Thoracic aorta (tissue), 2 donors: ENCODE data around the gene SERPINA9. TPM values are rescaled to one million over a fixed set of nuclear protein-coding genes. Genes with fewer than 3 reads are reported as not detected.

Experiments
- ATAC-seq: fragments of 150-250 bp; one replicate; pipeline ENCODE4 v1.8.0; 2017; ENCODE audit warnings: low read depth; ENCODE audit not compliant: insufficient number of reproducible peaks, low FRiP score
- DNase-seq: peaks from one replicate; pipeline ENCODE4 v3.0.0-alpha.2; 2020; ENCODE audit warnings: low spot score
- H3K27ac ChIP-seq, 2 donors: fragments of 200-600 bp; sonication (generic); 1 replicate in 1 of 2; 2 replicates in 1 of 2; pipeline ENCODE4 v1.5.1; 2016; ENCODE audit warnings: mild to moderate bottlenecking in 2 of 2, moderate library complexity in 2 of 2
- H3K27me3 ChIP-seq: fragments of 200-600 bp; sonication (generic); replicated peaks from 2 replicates; pipeline ENCODE4 v1.6.0; 2016; ENCODE audit warnings: mild to moderate bottlenecking; ENCODE audit not compliant: insufficient read depth
- H3K36me3 ChIP-seq: fragments of 200-600 bp; sonication (generic); one replicate; pipeline ENCODE4 v1.5.1; 2016
- H3K4me1 ChIP-seq, 2 donors: fragments of 200-600 bp; sonication (generic); 1 replicate in 1 of 2; 2 replicates in 1 of 2; pipeline versions ENCODE4 v1.5.1 to v1.6.0; 2016; ENCODE audit warnings: low read depth in 2 of 2, mild to moderate bottlenecking in 1 of 2; ENCODE audit not compliant: control insufficient read depth in 1 of 2
- H3K4me3 ChIP-seq: fragments of 200-600 bp; sonication (generic); 2 replicates; pipeline ENCODE4 v1.5.1; 2016; ENCODE audit warnings: mild to moderate bottlenecking
- H3K9me3 ChIP-seq: fragments of 200-600 bp; sonication (generic); 2 replicates; pipeline ENCODE4 v1.5.1; 2016
- total RNA-seq, 2 donors: library from RNA; depleted of rRNA; stranded (reverse); fragments of >200 nt; gene quantifications; one replicate each; pipeline versions ENCODE4 v1.1.0 to v1.2.3, GENCODE V29; 2016
- TF ChIP-seq, protein P1 (sequence below): fragments of 200-600 bp; sonication (generic); IDR thresholded peaks from one replicate; pipeline ENCODE4 v1.5.1; 2019; ENCODE audit warnings: antibody characterized with exemption

SERPINA9 gene
- total RNA-seq, 2 donors from 2014 or later, result 2.3 TPM; not detected in 1

DNA sequence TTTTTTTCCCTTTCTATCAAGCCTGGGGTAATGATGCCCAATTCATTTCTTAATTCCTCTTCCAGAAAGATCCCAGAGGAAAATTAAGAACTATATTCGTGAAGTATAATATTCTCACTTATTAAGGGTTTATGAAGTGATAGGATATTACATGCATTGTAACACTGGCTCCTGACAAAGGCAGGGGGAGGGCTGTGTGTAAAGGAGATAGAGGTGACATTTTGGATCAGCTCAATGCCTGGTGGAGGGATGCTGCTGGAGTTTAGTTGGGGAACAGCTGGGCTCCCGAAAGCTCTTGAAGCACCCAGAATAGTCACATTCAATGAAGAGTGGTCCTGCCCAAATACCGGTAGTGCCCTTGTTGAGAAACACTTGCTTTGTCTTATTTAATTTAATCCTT lies 24.2 kb downstream of the SERPINA9 start:
- Histone ChIP-seq H3K36me3 (no peaks in the 10 kb centered on the region), H3K4me3 (no peak overlapping the region), H3K4me1 (no peaks in the 10 kb centered on the region), H3K27ac (no peak overlapping the region), H3K9me3 (peaks cover 3% of the 10 kb centered on the region), H3K27me3 (no peaks in the 10 kb centered on the region)
- DNase-seq (no peak), ATAC-seq (no peak)
- TF ChIP-seq, protein P1, sequence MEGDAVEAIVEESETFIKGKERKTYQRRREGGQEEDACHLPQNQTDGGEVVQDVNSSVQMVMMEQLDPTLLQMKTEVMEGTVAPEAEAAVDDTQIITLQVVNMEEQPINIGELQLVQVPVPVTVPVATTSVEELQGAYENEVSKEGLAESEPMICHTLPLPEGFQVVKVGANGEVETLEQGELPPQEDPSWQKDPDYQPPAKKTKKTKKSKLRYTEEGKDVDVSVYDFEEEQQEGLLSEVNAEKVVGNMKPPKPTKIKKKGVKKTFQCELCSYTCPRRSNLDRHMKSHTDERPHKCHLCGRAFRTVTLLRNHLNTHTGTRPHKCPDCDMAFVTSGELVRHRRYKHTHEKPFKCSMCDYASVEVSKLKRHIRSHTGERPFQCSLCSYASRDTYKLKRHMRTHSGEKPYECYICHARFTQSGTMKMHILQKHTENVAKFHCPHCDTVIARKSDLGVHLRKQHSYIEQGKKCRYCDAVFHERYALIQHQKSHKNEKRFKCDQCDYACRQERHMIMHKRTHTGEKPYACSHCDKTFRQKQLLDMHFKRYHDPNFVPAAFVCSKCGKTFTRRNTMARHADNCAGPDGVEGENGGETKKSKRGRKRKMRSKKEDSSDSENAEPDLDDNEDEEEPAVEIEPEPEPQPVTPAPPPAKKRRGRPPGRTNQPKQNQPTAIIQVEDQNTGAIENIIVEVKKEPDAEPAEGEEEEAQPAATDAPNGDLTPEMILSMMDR, result no peak

DNA sequence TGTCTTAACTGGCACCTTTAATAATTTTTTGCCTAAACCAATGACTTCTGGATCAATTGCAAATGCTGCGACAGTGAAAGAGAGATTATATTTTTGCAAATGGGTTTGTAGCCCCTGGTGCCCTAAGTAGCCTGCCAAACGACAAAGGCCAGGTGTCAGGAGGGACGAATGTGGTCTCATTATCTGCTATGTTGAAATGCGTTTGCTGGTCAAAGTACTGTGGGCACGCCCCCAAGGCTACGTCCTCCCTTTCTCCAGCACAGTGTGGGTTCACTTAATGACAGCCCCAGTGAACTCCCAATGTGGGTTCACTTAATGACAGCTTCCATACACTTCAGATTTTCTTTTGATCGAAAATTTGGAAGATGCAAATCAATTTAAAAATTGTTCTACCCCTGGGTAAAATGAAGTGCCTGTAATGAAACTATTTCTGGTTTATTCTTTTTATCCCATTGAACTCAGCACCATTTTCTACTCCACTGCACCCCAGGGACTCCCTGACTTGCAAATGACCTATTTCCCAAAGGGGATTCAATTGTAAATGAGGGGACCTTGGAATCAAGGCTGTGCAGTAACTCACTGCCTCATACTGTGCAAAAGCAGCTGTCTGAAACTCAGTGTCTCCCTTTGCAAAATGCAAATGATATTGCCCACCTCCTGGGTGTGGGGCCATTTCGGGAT lies 24.8 kb downstream of the SERPINA9 start:
- Histone ChIP-seq H3K27ac (no peak overlapping the region), H3K4me3 (no peak overlapping the region), H3K9me3 (no peaks in the 10 kb centered on the region), H3K27me3 (no peaks in the 10 kb centered on the region), H3K4me1 (no peaks in the 10 kb centered on the region), H3K36me3 (no peaks in the 10 kb centered on the region)
- TF ChIP-seq, protein P1, result no peak
- DNase-seq (no peak), ATAC-seq (no peak)

DNA sequence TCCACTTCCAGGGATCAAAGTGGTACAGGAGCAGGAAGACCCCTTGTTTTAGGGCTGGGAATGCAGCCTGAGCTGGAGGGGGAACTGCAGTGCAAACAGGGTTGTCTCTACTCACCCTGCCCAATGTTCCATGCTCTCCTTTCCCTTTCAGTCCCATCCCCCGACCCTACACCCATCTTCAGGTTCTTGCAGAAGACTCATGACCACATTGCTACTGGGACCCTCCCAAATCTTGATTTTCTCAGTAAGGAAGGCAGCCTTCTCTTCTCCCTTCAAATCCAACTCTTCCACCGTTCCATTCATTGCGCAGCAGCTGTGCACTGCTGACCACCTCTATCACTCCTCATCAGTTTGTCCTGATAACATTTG lies 25.3 kb downstream of the SERPINA9 start:
- H3K9me3 ChIP-seq, result no peaks in the 10 kb centered on the region
- ATAC-seq, result no peak
- no peaks in the 10 kb centered on the region for H3K4me1 ChIP-seq
- H3K27me3 ChIP-seq, result no peaks in the 10 kb centered on the region
- no peak overlapping the region for H3K27ac ChIP-seq
- no peak for DNase-seq
- TF ChIP-seq, protein P1, result no peak
- no peaks in the 10 kb centered on the region for H3K36me3 ChIP-seq
- no peak overlapping the region for H3K4me3 ChIP-seq

DNA sequence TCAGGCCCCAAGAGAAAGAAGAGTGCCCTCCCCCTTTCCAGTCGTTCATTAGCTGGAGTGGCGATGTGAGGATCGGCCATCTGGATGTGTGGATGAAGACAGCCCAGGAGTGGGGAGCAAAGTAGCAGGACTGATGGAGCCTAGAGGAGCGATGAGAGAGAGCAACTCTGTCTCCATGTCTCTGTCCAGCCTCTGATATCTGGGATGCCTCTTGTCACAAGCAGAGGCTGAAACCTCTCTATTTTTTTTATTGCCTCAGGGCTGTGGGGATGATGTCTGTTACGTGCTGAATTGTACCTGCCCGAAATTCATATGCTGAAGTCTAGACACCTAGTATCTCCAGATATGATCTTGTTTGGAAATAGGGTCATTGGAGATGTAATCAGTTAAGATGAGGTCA lies 26.1 kb downstream of the SERPINA9 start:
- Histone ChIP-seq H3K4me3 (no peak overlapping the region), H3K4me1 (no peaks in the 10 kb centered on the region), H3K36me3 (no peaks in the 10 kb centered on the region), H3K27me3 (no peaks in the 10 kb centered on the region), H3K27ac (no peak overlapping the region), H3K9me3 (no peaks in the 10 kb centered on the region)
- DNase-seq, result no peak
- TF ChIP-seq, protein P1, result no peak
- ATAC-seq, result no peak

DNA sequence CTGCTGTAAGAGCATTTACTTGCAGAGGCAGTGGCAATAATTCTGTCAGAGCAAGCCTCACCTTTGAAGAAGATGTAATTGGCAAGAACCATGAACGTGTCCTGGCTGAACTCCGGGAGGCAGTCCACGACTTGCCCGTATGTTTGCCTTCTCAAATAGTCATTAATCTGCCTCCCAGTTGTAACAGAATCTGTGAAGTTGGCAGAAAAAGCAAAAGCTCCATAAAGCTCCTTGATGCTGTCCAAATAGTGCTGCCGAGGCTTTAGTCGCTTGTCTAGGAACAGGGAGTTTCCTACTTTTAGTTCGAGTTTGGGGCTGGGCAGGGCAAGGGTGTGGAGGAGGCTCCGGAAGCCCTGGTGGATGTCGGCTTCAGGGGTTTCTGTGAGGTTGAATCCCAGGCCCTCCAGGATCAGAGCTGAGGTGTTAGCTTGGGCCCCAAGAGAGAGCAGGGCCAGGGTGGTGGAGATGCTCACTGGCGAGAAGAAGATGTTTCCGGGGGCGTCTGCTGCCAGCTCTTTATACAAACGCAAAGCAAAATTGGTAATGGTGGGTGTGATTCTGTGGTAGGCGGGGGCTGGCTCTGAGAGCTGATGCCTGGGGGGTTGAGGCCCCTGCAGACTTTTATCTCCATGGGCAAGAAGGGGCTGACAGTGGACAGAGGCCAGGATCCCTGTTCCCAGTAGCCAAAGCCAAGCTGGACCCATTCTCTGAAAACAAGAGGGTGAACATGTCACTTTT lies 27.8 kb downstream of the SERPINA9 start:
- no peak overlapping the region for H3K27ac ChIP-seq
- no peaks in the 10 kb centered on the region for H3K36me3 ChIP-seq
- ATAC-seq (no peak), DNase-seq (no peak)
- H3K27me3 ChIP-seq, result no peaks in the 10 kb centered on the region
- TF ChIP-seq, protein P1, result no peak
- no peak overlapping the region for H3K4me3 ChIP-seq
- no peaks in the 10 kb centered on the region for H3K9me3 ChIP-seq
- no peaks in the 10 kb centered on the region for H3K4me1 ChIP-seq
